IPS-20b (cell line): ENCODE results near the gene PPP1R7.

Source experiments
- H3K27ac ChIP-seq: one replicate; pipeline ENCODE4 v1.5.1; 2013; ENCODE audit warnings: low read length
- H3K27me3 ChIP-seq: 2 replicates; pipeline ENCODE4 v1.6.1; 2013; ENCODE audit warnings: mild to moderate bottlenecking, low read length, inconsistent platforms; ENCODE audit not compliant: insufficient read depth
- H3K36me3 ChIP-seq: 2 replicates; pipeline ENCODE4 v1.6.1; 2013; ENCODE audit warnings: low read depth, mild to moderate bottlenecking, inconsistent platforms, low read length, moderate library complexity; ENCODE audit not compliant: insufficient read depth
- H3K4me1 ChIP-seq: 2 replicates; pipeline ENCODE4 v1.6.1; 2013; ENCODE audit warnings: mild to moderate bottlenecking, control low read depth, inconsistent platforms, low read length, moderate library complexity; ENCODE audit not compliant: insufficient read depth
- H3K4me3 ChIP-seq: 2 replicates; pipeline ENCODE4 v1.5.1; 2013; ENCODE audit warnings: mild to moderate bottlenecking, low read length, inconsistent platforms
- H3K9ac ChIP-seq: 2 replicates; pipeline ENCODE4 v1.6.1; 2013; ENCODE audit warnings: low read depth, mild to moderate bottlenecking, inconsistent platforms, low read length, moderate library complexity
- H3K9me3 ChIP-seq: 2 replicates; pipeline ENCODE4 v1.6.1; 2013; ENCODE audit warnings: mild to moderate bottlenecking, low read depth, low read length, inconsistent platforms; ENCODE audit not compliant: insufficient read depth

Gene PPP1R7

DNA sequence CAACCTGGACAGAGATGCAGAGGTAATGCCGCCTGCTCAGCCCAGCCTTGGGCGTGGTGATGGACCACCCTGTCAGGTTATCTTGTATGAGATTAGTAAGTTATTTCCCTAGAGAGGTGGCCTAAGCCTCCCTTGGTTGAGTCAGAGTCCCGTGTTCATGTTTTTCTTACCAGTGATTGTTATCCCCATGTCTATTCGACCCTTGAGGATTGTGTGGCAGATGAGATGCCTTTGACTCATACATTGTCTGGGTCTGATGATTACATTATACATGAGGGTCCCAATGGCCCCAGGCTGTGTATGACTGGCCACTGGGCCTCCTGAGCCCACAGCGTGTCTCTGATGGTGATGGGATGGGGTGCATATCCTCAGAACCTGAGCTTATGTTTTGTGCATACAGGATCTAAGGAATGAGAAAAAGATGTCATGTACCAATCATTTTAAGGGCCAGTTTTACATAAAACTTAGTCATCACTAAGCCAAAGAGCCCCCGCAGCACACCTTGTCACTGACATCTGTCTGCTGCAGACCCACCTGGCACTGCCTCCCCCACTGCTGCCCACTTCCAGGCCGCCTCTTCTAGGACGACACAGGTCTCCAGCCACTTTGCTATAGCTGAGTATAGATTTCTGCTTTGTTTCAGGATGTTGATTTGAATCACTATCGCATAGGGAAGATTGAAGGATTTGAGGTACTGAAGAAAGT is 7.7 kb downstream of the PPP1R7 start:
- no peak overlapping the region for H3K9ac ChIP-seq
- H3K4me3 ChIP-seq: no peak overlapping the region
- H3K9me3 ChIP-seq: no peaks in the 10 kb centered on the region
- no peak overlapping the region for H3K27ac ChIP-seq
- H3K36me3 ChIP-seq: peaks cover 37% of the 10 kb centered on the region
- no peaks in the 10 kb centered on the region for H3K27me3 ChIP-seq
- no peaks in the 10 kb centered on the region for H3K4me1 ChIP-seq

- Histone ChIP-seq H3K4me3 (no peak overlapping the region), H3K9me3 (no peaks in the 10 kb centered on the region), H3K27ac (no peak overlapping the region), H3K4me1 (no peaks in the 10 kb centered on the region), H3K36me3 (peaks cover 40% of the 10 kb centered on the region), H3K27me3 (no peaks in the 10 kb centered on the region), H3K9ac (no peak overlapping the region)
Measured at GRCh38 chr2:241158546-241158900, 8.3 kb downstream of the PPP1R7 start.

DNA sequence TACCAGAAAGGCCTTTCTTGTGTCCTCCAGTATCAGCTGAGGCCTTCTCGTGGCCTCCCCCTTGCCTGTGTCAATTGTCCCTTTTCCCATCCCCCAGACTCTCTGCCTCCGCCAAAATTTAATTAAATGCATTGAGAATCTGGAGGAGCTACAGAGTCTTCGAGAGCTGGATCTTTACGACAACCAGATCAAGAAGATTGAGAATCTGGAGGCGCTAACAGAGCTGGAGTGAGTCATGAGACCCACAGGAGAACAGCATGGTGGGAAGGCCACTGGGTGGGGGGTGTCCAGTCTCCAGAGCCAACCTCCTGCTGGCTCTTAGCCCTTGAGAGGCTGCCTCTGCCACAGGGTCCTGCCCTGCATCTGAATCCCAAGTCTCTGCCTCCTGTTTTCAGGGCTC is 8.8 kb downstream of the PPP1R7 start:
- Histone ChIP-seq H3K4me3 (no peak overlapping the region), H3K9ac (no peak overlapping the region), H3K36me3 (peaks cover 46% of the 10 kb centered on the region), H3K27ac (no peak overlapping the region), H3K4me1 (no peaks in the 10 kb centered on the region), H3K27me3 (no peaks in the 10 kb centered on the region), H3K9me3 (no peaks in the 10 kb centered on the region)

- Histone ChIP-seq H3K27ac (no peak overlapping the region), H3K27me3 (no peaks in the 10 kb centered on the region), H3K4me3 (no peak overlapping the region), H3K36me3 (peaks cover 44% of the 10 kb centered on the region), H3K9ac (no peak overlapping the region), H3K4me1 (no peaks in the 10 kb centered on the region), H3K9me3 (no peaks in the 10 kb centered on the region)
Measured at GRCh38 chr2:241160318-241160717, 10.1 kb downstream of the PPP1R7 start.

GRCh38 chr2:241161646-241162281 is 11.5 kb downstream of the PPP1R7 start:
- H3K4me1 ChIP-seq: no peaks in the 10 kb centered on the region
- H3K9ac ChIP-seq: no peak overlapping the region
- no peak overlapping the region for H3K4me3 ChIP-seq
- H3K36me3 ChIP-seq: peaks cover 51% of the 10 kb centered on the region
- H3K9me3 ChIP-seq: no peaks in the 10 kb centered on the region
- no peaks in the 10 kb centered on the region for H3K27me3 ChIP-seq
- H3K27ac ChIP-seq: no peak overlapping the region

DNA sequence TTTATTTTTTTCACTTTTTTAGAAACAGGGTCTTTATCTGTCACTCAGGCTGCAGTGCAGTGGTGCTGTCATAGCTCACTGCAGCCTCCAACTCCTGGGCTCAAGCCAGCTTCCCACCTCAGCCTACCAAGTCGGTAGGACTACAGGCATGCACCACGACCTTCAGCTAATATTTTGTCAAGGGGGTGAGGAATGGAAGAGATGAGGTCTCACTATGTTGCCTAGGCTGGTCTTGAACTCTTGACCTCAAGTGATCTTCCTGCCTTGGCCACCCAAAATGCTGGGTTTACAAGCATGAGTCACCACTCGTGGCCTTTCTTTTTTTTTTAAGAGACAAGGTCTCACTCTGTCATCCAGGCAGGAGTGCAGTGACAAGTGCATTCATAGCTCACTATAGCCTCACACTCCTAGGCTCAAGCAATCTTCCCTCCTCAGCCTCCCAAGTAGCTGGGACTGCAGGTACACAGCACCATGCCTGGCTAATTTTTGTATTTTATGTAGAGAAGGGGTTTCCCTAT is 13.4 kb downstream of the PPP1R7 start:
- Histone ChIP-seq H3K27me3 (no peaks in the 10 kb centered on the region), H3K27ac (no peak overlapping the region), H3K9ac (no peak overlapping the region), H3K4me1 (no peaks in the 10 kb centered on the region), H3K36me3 (peaks cover 51% of the 10 kb centered on the region), H3K9me3 (no peaks in the 10 kb centered on the region), H3K4me3 (no peak overlapping the region)

DNA sequence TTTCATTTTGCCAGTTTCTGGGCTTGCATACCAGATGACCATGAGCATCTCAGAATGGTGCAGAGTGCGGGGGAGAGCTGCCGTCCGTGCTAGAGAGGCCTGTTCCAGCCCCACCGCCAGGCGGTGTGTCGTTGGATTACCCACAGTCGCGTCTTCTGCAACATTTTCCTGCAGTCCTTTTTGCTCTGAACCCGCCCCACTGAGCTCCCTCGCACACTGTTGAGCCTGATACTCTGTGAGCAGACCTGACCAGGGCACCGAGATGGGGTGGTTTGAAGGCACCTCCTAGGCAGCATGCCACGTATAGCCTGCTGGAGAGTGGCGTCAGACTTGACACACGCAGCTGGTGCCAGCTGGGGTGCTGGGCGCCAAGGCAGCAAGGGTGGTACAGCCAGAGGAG is 18.1 kb downstream of the PPP1R7 start:
- Histone ChIP-seq H3K9ac (no peak overlapping the region), H3K4me1 (no peaks in the 10 kb centered on the region), H3K36me3 (peaks cover 56% of the 10 kb centered on the region), H3K4me3 (no peak overlapping the region), H3K27ac (no peak overlapping the region), H3K9me3 (peaks cover 9% of the 10 kb centered on the region), H3K27me3 (no peaks in the 10 kb centered on the region)

- Histone ChIP-seq H3K27me3 (no peaks in the 10 kb centered on the region), H3K9me3 (peaks cover 9% of the 10 kb centered on the region), H3K9ac (no peak overlapping the region), H3K27ac (no peak overlapping the region), H3K36me3 (peaks cover 29% of the 10 kb centered on the region), H3K4me3 (no peak overlapping the region), H3K4me1 (no peaks in the 10 kb centered on the region)
Measured at GRCh38 chr2:241173557-241173956, 23.3 kb downstream of the PPP1R7 start.

DNA sequence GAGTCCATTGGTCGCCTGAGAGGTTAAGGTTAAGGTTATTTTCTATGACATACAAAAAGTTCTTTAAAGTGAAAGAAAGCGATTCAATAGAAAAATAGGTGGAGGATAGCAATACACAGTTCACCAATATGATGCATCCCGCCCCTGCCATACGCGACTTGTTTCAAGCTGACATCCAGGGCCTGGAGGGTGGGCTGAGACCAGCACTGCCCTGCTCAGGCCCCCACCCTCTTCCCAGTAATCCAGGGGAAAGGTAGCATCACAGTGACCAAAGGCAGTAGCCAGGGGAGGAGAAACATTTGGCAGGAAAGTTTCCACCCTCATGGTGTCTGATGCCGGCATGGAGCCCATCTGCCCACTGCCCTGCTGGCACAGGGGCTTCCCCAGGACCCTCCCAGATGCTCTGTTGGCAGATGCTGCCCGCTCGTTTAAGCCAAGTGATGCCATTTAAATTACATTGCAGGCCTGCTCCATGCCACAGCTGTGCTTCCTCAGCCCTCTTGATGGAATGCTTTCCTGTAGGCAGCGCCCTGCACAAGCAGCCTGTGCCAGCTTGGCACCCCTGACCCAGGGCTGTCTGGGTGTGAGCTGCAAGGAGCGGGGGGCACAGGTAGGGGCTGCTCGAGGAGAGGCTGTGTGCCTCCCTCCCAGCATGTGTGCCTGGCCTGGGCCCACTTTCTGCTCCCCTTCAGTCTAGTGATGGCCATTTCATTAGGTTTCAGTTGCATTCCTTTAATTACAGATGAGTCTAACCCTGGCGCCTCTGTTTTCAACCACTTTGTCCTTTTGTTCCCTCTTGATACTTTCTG is 27.5 kb downstream of the PPP1R7 start:
- Histone ChIP-seq H3K27ac (no peak overlapping the region), H3K9me3 (no peaks in the 10 kb centered on the region), H3K4me1 (no peaks in the 10 kb centered on the region), H3K36me3 (no peaks in the 10 kb centered on the region), H3K4me3 (no peak overlapping the region), H3K27me3 (no peaks in the 10 kb centered on the region), H3K9ac (no peak overlapping the region)

- Histone ChIP-seq H3K36me3 (no peaks in the 10 kb centered on the region), H3K9me3 (no peaks in the 10 kb centered on the region), H3K9ac (no peak overlapping the region), H3K27ac (no peak overlapping the region), H3K4me3 (no peak overlapping the region), H3K27me3 (no peaks in the 10 kb centered on the region), H3K4me1 (no peaks in the 10 kb centered on the region)
Measured at GRCh38 chr2:241178961-241179360, 28.7 kb downstream of the PPP1R7 start.

GRCh38 chr2:241179899-241180298 is 29.6 kb downstream of the PPP1R7 start:
- H3K36me3 ChIP-seq: no peaks in the 10 kb centered on the region
- no peak overlapping the region for H3K27ac ChIP-seq
- H3K9ac ChIP-seq: no peak overlapping the region
- H3K4me3 ChIP-seq: no peak overlapping the region
- no peaks in the 10 kb centered on the region for H3K27me3 ChIP-seq
- H3K4me1 ChIP-seq: no peaks in the 10 kb centered on the region
- H3K9me3 ChIP-seq: no peaks in the 10 kb centered on the region

DNA sequence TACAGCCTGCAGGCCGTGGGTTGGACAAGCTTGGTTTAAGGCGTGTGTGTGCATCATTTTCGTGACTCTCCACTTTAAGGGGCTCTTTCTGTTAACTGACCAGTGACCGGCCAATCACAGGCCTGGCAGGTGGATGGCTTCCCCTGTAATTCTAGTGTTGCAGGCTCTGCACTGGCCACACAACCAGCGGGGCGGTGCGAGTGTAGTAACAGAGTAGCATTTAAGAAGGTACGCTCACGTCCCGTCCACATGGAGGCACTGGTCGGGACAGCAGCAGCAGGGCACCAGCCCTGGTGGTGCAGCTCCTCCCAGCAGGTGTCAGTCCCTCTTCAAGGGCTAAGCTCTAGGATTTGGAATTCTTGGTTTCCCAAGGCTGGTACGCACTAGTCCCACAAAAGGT is 30.2 kb downstream of the PPP1R7 start:
- H3K9ac ChIP-seq: no peak overlapping the region
- no peaks in the 10 kb centered on the region for H3K9me3 ChIP-seq
- no peak overlapping the region for H3K27ac ChIP-seq
- H3K4me3 ChIP-seq: no peak overlapping the region
- no peaks in the 10 kb centered on the region for H3K4me1 ChIP-seq
- H3K36me3 ChIP-seq: no peaks in the 10 kb centered on the region
- no peaks in the 10 kb centered on the region for H3K27me3 ChIP-seq
